ENCODE measurements around the gene HNF4A. TPM values are rescaled to one million over a fixed set of nuclear protein-coding genes. Genes with fewer than 3 reads are reported as not detected.

The HNF4A gene
- total RNA-seq, 2 donors from 2014 or later: 288 to 346 TPM

GRCh38 chr20:44392088-44392775, 36.7 kb downstream of the HNF4A start:
- H3K4me3 ChIP-seq: no peak overlapping the region
- H3K9ac ChIP-seq (ENCODE audit: low read depth in 2 of 2, low read length in 2 of 2): peak overlapping the region in 1 of 2 donors; percentile 58
- no peak for DNase-seq
- no peaks in the 10 kb centered on the region for H3K27me3 ChIP-seq
- intact Hi-C loops (cut with DNase I): loop anchor here (5.0 kb wide), 1 partner anchor 220 kb away; no protein-coding TSS in a partner anchor
- no peaks in the 10 kb centered on the region for H3K9me3 ChIP-seq
- no peaks in the 10 kb centered on the region for H3K36me3 ChIP-seq
- peak overlapping the region; percentile 66 for H3K27ac ChIP-seq
- TF ChIP-seq, protein P1, sequence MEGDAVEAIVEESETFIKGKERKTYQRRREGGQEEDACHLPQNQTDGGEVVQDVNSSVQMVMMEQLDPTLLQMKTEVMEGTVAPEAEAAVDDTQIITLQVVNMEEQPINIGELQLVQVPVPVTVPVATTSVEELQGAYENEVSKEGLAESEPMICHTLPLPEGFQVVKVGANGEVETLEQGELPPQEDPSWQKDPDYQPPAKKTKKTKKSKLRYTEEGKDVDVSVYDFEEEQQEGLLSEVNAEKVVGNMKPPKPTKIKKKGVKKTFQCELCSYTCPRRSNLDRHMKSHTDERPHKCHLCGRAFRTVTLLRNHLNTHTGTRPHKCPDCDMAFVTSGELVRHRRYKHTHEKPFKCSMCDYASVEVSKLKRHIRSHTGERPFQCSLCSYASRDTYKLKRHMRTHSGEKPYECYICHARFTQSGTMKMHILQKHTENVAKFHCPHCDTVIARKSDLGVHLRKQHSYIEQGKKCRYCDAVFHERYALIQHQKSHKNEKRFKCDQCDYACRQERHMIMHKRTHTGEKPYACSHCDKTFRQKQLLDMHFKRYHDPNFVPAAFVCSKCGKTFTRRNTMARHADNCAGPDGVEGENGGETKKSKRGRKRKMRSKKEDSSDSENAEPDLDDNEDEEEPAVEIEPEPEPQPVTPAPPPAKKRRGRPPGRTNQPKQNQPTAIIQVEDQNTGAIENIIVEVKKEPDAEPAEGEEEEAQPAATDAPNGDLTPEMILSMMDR (IDR thresholded peaks at IDR 0.05): no peak
- peaks cover 8% of the 10 kb centered on the region for H3K4me1 ChIP-seq

DNA sequence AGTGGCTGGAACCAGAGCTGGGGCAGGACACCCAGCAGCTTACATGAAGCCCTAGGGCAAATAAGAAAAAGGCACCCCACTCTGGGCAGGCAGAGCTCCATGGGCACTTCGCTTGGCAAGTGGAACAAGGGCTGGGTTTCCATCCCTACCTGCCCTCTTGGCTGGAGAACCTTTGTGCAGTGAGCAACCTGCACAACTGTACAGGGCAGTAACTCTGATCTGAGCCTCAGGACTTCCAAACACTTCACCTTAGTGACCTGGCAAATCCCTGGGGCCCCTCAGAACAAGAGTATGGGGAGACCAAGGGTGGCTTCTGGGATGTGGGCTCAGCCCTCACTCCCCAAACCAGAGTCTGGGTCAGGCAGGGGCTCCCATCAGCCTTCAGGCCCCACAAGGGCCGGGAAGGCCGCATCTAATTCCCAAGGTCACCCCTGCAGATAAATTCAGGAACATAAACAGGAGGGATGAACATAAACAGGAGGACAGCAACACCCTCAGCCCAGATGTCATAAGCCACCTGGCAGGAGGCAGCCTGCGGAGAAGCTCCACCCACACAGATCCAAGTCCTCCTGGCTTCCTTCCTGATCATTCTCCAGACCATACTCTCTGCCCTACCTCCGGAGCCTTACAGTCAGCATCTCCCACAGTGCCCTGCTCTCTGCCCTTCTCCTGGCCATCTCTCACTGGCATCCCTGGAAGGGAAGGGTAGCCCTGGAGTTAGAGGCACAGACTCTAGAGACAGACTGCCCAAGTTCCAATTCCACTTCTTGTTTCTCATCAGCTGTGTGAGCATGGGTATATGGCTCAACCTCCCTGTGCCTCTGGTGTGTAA, 37.5 kb downstream of the HNF4A start:
- H3K9ac ChIP-seq (ENCODE audit: low read depth in 2 of 2, low read length in 2 of 2): peak overlapping the region in 1 of 2 donors; percentile 58
- H3K36me3 ChIP-seq: no peaks in the 10 kb centered on the region
- peak overlapping the region; percentile 66 for H3K27ac ChIP-seq
- peaks cover 8% of the 10 kb centered on the region for H3K4me1 ChIP-seq
- intact Hi-C loops (cut with DNase I): loop anchor here (5.0 kb wide), 1 partner anchor 219 kb away; no protein-coding TSS in a partner anchor
- H3K27me3 ChIP-seq: no peaks in the 10 kb centered on the region
- no peaks in the 10 kb centered on the region for H3K9me3 ChIP-seq
- TF ChIP-seq, protein P1 (IDR thresholded peaks at IDR 0.05): no peak
- H3K4me3 ChIP-seq: no peak overlapping the region
- DNase-seq: peak; percentile 84

GRCh38 chr20:44393608-44394451, 38.3 kb downstream of the HNF4A start:
- TF ChIP-seq, protein P1 (IDR thresholded peaks at IDR 0.05): no peak
- Histone ChIP-seq H3K9me3 (no peaks in the 10 kb centered on the region), H3K9ac (ENCODE audit: low read depth in 2 of 2, low read length in 2 of 2) (no peak overlapping the region), H3K36me3 (no peaks in the 10 kb centered on the region), H3K4me1 (peaks cover 4% of the 10 kb centered on the region), H3K27ac (peak overlapping the region; percentile 66), H3K4me3 (no peak overlapping the region), H3K27me3 (no peaks in the 10 kb centered on the region)
- intact Hi-C loops (cut with DNase I): loop anchor here (5.0 kb wide), 1 partner anchor 218 kb away; no protein-coding TSS in a partner anchor
- DNase-seq: no peak

GRCh38 chr20:44394452-44394701, 38.9 kb downstream of the HNF4A start:
- no peak overlapping the region for H3K9ac ChIP-seq (ENCODE audit: low read depth in 2 of 2, low read length in 2 of 2)
- intact Hi-C loops (cut with DNase I): loop anchor here (5.0 kb wide), 1 partner anchor 218 kb away; no protein-coding TSS in a partner anchor
- no peaks in the 10 kb centered on the region for H3K36me3 ChIP-seq
- H3K27ac ChIP-seq: no peak overlapping the region
- H3K9me3 ChIP-seq: no peaks in the 10 kb centered on the region
- no peak overlapping the region for H3K4me3 ChIP-seq
- H3K27me3 ChIP-seq: no peaks in the 10 kb centered on the region
- H3K4me1 ChIP-seq: peaks cover 4% of the 10 kb centered on the region
- no peak for DNase-seq
- TF ChIP-seq, protein P1 (IDR thresholded peaks at IDR 0.05): no peak

Data from colonic mucosa (tissue), 4 donors.